Activated effector memory CD4-positive, alpha-beta T cell treated with anti-CD3 and anti-CD28 coated beads, Interleukin-2, amount 50 U/mL, for 16 hours (primary cell): ENCODE results near the gene SFN.
"Not testable (repeated sequence)": the region's sequence is repeated elsewhere in the genome, so short reads cannot be mapped to it uniquely, and the experiment has no call there.

Experiments
- DNase-seq: peaks from one replicate; pipeline ENCODE4 v3.0.0-alpha.2; 2020

Gene SFN

DNA sequence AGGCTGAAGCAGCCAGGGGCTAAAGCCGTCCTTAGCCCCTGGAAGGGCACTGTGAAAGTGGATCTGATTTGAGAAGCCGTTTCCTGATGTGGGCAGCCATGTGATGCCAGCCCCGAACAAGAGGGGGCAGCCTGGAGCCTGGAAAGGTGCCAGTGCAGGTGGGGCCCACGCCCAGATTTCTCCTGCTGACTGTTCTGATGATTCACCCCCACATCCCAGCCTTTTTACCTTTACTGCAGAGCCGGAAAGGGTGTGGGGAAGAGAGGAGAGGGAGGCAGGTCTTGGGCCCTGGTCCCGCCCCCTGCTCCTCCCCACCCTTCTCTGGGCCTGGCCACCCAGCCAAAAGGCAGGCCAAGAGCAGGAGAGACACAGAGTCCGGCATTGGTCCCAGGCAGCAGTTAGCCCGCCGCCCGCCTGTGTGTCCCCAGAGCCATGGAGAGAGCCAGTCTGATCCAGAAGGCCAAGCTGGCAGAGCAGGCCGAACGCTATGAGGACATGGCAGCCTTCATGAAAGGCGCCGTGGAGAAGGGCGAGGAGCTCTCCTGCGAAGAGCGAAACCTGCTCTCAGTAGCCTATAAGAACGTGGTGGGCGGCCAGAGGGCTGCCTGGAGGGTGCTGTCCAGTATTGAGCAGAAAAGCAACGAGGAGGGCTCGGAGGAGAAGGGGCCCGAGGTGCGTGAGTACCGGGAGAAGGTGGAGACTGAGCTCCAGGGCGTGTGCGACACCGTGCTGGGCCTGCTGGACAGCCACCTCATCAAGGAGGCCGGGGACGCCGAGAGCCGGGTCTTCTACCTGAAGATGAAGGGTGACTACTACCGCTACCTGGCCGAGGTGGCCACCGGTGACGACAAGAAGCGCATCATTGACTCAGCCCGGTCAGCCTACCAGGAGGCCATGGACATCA, at the start of gene SFN:
Gene SFN, plus strand, starts transcription at position 369 of the 904 bp plus-strand sequence. Its CDS starts 64 bp downstream, at position 433.
- peak; percentile 82 for DNase-seq

DNA sequence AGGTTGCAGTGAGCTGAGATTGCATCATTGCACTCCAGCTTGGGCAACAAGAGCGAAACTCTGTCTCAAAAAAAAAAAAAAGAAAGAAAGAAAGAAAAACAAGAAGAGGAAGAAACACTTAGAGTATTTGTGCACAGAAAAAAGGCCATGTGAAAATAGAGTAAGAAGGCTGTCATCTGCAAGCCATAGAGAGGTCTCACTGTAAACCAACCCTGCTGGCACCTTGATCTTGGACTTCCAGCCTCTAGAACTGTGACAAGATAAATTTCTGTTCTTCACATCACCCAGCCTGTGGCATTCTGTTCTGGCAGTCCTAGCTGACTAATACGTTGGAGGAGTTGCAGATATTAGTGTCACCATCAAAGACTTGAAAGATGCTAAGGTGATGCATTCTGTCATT, 48.6 kb upstream of the SFN start:
- DNase-seq, result no peak

DNA sequence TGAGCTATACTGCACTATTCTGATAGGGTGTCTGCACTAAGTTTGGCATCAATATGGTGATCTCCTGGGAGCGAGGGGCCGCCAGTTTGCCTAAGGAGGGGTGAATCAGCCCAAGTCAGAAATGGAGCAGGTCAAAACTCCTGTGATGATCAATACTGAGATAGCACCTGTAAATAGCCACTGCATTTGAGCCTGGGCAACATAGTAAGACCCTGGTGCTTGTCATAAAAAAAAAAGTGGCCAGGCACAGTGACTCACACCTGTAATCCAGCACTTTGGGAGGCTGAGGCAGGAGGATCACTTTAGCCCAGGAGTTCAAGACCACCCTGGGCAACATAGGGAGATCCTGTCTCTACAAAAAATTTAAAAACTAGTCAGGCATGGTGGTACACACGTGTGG, 48.1 kb upstream of the SFN start:
- no peak for DNase-seq

DNA sequence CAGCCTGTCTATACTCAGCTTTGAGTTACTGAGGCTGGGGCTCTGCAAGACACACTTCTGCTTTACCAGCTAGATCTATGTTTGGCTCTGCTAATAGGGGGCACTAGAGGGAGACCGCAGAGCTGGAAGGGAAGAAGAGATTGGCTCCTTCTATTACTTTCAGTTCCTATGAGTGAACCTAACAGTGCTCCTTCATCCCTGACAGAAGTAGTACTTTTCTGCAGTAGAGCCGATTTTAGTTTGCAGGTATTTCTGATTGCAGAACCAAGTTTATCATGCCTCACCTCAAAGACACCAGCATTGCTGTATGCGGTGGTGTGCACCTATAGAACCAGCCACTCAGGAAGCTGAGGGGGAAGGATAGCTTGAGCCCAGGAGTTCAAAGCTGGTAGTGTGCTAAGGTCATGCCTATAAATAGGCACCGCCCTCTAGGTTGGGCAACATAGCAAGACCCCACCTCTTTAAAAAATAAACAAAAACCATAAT, 42.1 kb upstream of the SFN start:
- DNase-seq, result peak; percentile 69

DNA sequence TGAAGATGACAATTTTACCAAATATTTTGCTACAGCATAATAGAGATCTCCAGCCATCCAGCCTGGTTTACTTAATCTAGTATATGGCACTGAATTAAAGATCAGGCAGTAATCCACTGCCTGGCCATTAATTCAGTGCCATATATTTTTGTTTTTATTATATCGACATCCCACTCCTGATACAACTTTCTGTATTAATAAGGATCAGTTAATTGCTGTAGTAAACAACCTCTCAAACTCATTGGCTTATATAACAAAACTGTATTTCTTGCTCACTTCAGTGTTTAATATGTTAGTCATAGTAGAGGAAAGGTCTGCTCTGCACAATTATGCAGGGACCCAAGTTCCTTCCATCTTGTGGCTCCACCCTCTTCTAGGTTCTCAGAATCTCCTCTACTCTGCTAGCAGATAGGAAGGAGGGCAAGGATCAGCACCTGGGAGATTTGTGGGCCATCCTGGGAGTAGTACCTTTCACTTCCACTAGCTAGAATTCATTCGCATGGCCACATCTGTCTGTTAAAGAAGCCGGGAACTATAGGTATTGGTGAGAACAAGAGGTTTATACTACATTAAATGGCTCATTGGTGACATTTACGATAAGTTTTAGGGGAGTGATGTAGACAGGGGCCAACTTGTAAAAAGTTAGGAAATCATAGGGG, 40.1 kb upstream of the SFN start:
- DNase-seq, result peak; percentile 31

DNA sequence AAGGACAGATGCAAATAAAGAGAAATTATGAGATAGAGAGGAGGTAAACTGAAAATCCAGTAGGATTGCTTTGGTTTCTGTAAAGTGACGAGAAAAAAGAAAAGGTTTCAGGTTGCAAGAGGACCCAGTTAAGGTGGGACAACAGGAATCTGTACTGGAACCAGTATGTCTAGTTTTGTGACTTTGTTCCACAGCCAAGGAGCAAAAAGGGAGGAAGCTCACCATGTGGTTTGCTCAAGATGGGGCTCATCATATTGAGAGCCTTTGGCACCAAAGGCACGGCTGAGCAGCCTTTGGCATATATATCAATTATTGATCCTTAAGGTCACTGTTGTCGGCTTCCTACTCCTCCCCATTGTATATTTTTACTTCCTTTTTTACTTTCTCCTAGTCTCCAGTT, 38.2 kb upstream of the SFN start:
- no peak for DNase-seq

DNA sequence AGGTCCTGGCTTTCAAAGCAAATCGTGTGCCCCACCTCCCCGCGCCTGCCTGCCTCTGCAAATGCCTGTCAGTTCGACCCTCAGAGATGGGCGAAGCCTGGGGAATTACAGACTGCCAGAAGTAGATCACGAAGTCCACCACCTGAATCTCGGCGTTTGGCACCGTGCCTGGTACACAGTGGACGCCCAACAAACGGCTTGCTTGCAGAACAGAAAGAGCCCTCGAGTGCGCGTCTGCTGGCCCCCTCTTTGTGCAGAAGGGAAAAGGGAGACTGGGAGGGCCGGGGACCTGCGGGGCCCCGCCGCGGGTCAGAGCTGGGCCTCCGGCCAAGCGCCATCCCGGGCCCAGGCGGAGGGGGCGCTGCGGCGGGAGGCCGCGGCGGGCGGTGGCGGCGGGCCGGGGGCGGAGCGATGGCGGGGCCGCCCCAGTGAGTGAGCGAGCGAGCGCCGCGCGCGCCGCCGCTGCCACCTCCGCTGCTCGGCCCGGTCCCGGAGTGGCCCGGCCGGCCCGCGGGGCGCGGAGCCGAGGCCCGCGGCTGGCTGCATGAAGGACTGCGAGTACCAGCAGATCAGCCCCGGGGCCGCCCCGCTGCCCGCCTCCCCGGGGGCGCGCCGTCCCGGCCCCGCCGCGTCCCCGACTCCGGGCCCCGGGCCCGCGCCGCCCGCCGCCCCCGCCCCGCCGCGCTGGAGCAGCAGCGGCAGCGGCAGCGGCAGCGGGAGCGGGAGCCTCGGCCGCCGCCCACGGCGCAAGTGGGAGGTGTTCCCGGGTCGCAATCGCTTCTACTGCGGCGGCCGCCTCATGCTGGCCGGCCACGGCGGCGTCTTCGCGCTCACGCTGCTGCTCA, 36.5 kb upstream of the SFN start, which contains the start of gene ZDHHC18:
Gene ZDHHC18, plus strand, starts transcription at position 428 of the 845 bp plus-strand sequence. Its CDS starts 117 bp downstream, at position 545.
- DNase-seq, result peak; percentile 91

DNA sequence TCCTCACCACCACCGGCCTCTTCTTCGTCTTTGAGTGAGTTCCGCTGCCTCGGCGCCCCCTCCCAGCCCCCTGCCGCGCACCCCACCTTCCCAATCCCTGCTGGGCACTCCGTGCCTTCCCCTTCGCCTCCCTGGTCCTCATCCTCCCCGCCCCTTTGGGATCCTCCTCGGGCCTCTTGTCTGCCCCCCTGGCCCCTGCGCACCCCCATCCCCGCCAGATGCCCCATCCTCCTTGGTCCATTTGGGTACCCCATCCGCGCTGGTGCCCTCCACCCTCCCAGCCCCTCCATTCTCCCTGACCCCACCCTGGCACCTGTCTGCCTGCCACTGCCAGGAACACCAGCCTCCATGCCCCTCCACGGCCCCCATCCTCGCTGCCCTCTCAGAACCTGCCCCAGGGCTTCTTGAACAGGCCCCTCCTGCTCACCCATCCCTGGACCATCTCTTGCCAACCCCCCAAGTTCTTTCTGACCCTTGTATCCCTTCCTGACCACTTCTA, 35.8 kb upstream of the SFN start:
- no peak for DNase-seq

DNA sequence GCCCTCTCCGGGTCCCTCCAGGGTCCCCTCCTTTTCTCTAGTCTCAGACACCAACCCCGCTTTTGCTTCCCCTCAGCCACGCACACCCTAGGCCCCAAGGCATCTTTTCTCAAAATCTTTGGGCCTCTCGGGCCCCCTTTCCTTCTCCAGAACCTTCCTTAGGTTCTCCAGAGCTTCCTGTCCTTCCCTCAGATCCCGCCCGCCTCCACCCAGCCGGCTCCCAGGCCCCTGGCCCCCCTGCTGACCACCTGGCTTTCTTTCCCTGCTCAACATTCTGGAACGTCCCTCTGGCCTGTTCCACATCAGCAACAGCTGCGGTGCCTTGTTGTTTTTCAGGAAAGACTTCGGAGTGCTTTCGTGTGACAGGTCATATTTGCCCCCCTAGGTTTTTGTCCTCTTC, 35.3 kb upstream of the SFN start:
- DNase-seq, result no peak

DNA sequence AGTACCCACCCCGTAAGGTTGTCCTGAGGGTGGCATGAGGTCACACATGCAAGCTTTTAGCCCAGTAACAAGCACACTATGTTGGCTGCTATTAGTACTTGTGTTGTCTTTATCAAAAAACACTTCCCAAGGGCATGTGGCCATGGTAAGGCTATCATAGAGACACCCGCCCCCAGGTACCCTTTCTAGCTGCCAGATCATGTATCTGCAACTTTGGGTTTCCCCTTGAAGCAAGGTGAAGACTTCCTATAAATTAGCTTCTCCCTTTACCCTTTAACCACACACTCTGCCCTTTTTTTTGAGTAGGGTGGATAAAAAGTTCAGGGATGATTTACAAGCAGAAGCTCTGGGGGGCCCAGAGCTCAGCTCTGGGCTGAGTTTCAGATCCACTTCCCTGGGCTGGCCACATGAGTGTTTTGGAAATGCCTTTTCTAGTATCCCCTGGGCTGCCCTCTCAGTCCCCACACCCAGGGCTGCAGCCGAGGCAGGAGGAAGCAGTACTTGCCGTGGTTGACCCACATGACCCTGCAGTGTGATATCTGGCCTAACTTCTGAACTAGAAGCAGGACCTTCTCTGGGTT, 34.4 kb upstream of the SFN start:
- DNase-seq, result peak; percentile 75

DNA sequence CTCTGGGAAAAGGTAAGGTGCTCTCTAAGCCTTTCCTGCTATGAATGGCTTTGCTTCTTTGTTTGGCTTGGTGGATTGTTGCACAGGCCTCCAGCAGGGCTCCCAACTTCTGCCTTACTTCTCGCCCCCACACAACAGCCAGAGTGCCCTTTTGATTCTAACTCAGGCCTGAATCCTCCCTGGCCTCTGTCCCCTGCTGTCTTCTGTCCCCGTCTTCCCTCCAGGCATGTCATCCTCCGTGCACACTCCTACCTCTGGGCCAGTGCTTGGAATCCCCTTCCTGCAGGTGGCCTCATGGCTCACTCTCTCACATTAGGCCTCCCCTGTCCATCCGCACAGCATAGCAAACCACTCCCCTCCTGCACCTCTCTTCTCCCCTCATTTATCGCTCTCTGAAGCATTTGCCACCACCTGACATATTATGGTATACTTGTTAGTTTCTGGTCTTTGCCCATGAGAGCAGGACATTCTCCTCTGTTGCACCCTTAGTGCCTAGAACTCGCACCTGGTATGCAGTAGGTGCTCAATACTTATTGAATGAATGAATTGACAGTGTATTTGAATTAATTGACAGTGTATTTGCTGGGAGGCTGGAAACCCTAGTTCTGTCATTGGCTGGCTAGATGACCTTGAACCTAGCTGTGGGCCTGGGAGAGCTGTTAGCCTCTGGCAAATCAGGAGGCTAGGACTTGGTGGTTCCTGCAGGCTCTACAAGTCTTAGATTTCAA, 33.6 kb upstream of the SFN start:
- no peak for DNase-seq

DNA sequence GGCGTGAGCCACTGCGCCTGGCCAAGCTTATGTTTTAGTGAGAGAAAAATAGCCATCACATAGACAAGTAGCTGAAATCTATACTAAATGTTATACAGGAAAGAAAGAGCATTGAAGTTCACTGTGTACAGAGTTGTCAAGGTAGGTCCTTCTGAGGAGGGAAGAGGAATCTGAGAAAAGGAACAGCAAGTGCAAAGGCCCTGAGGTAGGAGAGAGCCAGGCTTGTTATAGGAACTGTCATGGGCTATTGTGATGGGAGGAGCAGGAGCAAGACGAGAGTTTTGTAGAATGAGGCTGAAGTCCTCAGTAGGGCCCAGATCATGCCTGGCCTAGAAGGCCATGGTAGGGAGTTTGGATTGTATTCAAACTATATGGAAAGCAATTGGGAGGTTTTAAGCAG, 31.9 kb upstream of the SFN start:
- DNase-seq, result no peak

DNA sequence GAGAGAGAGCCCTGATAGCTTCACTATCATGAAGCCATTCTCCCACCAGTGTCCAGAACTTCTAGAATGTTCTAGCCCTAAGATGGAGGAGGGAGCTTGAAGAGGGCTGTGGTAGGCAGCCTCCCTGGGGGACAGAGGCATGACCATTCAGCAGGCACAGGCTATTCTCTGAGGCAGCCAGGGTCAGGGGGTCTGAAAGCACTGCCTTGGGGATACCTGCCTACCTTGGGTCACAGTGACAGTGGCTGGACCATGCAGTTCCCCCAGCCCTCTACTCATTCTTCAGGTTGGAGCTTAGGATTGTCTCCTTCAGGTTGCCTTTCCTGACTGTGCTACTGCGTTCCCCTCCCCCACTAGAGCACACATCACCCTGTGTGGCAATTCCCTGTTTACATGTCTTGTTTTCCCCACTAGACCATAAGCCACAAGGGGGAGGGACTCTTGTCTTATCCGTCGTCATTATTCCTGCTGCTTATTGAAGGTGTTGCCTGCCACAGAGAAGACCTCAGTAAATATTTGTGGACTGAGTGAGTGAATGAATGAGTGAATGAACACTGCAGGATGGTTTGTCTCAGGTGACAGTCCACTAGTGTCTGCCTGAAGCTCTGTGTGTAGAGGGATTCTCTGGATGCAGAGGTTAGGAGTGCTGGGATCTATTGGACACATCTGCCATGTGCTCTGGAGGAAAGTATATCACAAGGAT, 31.3 kb upstream of the SFN start:
- no peak for DNase-seq

DNA sequence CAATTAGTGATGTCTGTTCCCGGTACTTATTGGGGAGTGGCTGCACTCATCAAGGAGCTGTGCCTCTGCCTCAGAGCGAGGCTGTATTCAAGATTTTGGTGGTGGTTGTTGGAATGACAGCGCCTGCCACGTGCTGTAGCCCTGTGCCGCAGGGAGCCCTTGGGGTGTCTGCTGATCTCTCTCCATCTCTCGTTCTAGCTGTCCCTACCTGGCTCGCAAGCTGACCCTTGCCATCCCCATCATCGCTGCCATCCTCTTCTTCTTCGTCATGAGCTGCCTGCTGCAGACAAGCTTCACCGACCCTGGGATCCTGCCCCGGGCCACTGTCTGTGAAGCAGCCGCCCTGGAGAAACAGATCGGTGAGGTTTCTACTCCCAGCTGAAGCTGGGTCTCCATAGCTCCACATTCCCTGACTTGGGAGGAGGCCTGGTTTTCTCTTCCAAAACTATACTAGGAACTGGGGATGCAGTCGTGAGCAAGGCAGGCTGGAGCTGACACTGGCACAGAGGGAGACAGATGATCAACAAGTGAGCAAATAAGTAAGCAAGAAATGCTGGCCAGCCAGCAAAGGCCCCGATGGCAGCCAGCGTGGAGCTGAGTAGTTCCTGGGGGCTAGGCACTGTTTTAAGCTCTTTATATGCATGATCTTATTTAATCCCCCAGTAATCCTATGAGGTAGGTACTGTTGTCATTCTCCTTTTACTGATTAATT, 30.5 kb upstream of the SFN start:
- no peak for DNase-seq

DNA sequence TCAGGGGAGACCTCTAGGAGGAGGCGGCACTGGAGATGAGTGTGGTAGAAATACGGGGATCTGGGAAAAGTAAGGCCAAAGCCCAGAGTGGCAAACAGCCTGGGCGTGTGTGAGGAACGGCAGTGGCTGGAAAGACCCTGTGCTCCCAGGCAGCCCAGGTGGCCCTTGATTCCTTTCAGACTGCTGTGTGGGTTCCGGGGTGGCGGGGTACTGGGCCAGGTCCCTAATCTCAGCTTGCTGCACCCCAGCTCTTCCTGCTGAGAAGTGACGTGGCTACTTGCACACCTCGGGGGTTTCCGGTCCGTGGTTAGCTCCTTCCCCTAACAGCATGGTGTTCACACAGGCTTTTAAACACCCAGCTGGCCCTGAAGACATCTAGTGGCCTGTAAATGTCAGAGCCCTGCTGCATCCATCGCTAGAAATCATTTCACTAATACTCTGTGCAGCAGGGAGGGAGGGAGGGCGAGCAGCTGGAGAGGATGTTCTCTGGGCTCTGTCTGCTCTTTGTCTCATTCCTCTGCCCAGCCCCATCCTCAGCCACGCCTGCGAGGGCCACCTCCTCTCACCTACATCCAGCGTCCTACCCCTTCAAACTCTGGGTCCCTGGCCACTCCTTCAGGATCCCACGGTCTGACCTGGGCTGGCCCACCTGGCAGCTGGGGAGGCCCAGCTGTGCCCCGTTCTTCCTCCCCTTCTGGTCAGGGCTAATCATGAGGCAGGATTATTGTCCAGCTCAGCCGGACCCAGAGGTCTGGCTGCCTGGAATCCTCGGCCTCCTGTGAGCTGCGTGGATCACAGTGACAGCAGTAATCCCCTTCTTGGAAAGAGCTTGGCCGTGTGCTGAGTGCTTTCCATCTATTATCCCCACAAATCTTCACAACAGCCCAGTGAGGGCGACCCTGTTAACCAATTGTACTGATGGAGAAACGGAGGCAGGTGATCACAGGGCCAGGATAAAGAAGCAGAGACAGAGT, 29.2 kb upstream of the SFN start:
- DNase-seq, result peak; percentile 95

DNA sequence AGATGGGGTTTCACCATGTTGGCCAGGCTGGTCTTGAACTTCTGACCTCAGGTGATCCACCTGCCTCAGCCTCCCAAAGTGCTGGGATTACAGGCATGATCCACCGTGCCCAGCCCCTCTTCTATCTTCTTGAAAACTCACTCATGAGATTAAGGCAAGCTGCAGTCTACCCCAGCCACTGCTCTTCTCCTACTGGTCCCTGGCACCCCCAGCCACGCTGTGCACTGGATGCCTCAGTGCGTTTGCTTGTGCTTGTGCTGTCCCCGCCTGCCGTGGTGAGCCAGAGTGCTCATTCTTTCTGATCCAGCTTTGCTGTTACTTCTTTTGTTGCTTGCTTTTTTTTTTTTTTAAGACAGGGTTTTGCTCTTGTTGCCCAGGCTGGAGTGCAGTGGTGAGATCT, 25.3 kb upstream of the SFN start:
- DNase-seq, result not testable (repeated sequence)

DNA sequence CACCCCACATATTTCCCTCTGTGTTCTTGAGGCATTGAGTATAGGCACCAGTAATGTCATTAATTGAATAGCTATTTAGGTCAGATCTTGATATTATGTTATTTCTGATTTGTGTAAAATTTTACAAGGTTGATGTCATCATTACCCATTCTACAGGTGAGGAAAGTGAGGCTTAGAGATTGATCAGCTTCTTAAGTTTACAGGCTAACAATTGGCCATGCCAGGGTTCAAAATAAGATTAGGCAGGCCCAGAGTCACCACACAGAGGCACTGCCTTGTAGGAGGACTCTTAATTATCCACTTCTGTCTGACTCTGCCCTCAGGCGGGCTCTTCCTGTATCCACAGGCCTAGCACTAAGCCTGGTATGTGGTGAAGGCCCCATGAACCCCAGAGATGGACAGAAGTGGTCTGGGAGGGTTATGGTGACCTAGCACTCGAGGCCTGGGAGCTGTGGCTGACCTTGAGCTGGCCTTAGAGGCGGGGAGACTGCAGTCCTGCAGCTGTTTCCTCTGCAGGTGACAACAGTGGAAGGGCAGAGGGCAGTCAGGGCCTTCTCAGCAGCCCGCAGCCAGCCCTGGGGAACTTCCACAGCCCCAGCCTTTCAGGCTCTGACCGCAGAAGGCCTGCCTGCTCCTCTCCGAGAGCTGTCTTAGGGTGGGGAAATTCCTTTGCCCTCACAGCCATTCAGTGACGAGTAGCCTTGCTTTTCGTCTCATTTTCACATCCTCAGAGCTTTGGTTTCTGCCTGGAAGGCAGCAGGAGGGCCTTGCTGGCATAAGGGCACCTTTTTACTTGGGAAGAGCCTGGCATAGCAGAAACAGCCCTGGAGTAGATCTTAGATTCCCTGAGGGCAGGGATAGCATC, 24.2 kb upstream of the SFN start:
- DNase-seq, result peak; percentile 90

DNA sequence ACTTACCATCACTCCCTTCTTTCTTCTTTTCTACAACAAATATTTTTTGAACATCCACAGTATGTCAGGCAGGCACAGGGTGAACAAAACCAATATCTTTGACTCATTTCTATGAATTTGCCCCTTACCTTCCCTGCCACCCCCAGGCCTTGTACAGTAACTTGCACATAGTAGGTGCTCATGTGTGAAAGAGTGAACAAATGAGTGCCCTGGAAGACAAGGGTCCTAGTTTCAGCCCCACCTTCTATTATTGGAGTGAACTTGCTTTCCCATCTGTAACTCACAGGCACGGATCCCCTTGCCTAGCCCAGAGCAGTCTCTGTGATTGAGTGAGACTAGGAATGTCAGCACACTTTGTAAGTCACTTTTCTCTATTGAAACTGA, 23.6 kb upstream of the SFN start:
- no peak for DNase-seq
